ENCODE results near the gene MEDAG.

DNA sequence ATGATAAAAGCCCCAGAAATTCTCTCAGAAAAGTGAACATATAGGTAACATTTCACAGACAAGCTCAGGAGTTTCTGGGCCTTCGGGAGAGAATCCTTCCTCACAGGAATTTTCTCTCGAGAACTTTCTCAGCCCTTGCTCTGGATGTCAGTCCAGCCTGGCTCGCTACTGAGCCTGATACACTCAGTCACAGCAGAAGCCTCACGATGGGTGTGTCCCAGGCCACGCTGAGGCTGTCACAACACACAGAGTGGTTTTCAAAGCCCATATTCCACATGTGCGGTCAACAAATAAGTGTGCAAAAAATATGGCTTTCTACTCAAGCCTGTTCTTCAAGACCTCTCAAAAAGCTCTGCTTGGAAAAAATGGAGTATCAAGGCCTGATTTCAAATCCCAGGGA, 31.5 kb upstream of the MEDAG start:
- TF ChIP-seq, protein P1, sequence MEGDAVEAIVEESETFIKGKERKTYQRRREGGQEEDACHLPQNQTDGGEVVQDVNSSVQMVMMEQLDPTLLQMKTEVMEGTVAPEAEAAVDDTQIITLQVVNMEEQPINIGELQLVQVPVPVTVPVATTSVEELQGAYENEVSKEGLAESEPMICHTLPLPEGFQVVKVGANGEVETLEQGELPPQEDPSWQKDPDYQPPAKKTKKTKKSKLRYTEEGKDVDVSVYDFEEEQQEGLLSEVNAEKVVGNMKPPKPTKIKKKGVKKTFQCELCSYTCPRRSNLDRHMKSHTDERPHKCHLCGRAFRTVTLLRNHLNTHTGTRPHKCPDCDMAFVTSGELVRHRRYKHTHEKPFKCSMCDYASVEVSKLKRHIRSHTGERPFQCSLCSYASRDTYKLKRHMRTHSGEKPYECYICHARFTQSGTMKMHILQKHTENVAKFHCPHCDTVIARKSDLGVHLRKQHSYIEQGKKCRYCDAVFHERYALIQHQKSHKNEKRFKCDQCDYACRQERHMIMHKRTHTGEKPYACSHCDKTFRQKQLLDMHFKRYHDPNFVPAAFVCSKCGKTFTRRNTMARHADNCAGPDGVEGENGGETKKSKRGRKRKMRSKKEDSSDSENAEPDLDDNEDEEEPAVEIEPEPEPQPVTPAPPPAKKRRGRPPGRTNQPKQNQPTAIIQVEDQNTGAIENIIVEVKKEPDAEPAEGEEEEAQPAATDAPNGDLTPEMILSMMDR (IDR thresholded peaks at IDR 0.05): no peak
- no peak for TF ChIP-seq POLR2A (IDR thresholded peaks at IDR 0.05)

Measured in Peyer's patch (tissue), 4 donors.